ENCODE data around the gene IL5RA. TPM values are rescaled to one million over a fixed set of nuclear protein-coding genes. Genes with fewer than 3 reads are reported as not detected.

IL5RA gene
- total RNA-seq, 1 donor from 2014 or later: not detected

DNA sequence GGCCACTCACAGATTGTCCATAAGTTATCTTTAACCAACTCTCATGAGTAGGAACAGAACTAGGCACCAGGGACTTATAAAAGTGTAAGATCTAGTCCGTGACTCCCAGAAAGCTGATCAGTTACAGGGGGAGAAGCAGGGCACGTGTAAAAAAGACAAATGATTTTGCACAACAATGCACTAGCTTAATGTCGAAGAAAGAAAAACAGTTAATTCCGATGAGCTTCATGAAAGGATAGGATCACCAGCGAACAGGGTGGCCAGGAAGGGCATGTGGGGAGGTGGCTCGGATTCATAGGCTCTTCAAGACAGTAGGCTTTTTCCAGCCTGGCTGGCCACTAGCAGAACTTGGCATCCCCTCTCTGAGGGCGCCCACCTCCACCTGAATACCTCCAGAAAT lies 90.0 kb downstream of the IL5RA start:
- TF ChIP-seq, protein P1, sequence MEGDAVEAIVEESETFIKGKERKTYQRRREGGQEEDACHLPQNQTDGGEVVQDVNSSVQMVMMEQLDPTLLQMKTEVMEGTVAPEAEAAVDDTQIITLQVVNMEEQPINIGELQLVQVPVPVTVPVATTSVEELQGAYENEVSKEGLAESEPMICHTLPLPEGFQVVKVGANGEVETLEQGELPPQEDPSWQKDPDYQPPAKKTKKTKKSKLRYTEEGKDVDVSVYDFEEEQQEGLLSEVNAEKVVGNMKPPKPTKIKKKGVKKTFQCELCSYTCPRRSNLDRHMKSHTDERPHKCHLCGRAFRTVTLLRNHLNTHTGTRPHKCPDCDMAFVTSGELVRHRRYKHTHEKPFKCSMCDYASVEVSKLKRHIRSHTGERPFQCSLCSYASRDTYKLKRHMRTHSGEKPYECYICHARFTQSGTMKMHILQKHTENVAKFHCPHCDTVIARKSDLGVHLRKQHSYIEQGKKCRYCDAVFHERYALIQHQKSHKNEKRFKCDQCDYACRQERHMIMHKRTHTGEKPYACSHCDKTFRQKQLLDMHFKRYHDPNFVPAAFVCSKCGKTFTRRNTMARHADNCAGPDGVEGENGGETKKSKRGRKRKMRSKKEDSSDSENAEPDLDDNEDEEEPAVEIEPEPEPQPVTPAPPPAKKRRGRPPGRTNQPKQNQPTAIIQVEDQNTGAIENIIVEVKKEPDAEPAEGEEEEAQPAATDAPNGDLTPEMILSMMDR (IDR thresholded peaks at IDR 0.05; ENCODE audit: borderline replicate concordance): no peak
- H3K4me1 ChIP-seq: peaks cover 1% of the 10 kb centered on the region
- intact Hi-C loops (cut with micrococcal nuclease): no loop called here
- H3K27ac ChIP-seq (replicated peaks): no peak overlapping the region
- no peak for DNase-seq
- H3K4me3 ChIP-seq: no peak overlapping the region
- H3K27me3 ChIP-seq (ENCODE audit: low read depth): peaks cover 36% of the 10 kb centered on the region
- no peaks in the 10 kb centered on the region for H3K36me3 ChIP-seq
- H3K9me3 ChIP-seq (replicated peaks): no peaks in the 10 kb centered on the region

Other genes starting within 250 kb of the IL5RA start
- 14.6 TPM for gene TRNT1, start 16.6 kb upstream of the IL5RA start, total RNA-seq
- gene CRBN, start 69.3 kb upstream of the IL5RA start, total RNA-seq: 53.8 TPM

Data from left ventricle myocardium inferior (tissue), 1 donor.